Naive thymus-derived CD4-positive, alpha-beta T cell (primary cell): ENCODE measurements around the gene FNDC3A. TPM values are rescaled to one million over a fixed set of nuclear protein-coding genes. Genes with fewer than 3 reads are reported as not detected.
A peak's percentile ranks its signal among the peaks of the same experiment; 100 is the strongest.

ENCODE experiments used
- ATAC-seq: fragments of 150-1000 bp; cut with Tn5 transposase; 2 replicates; pipeline ENCODE4 v1.10.0; 2021; ENCODE audit warnings: mild to moderate bottlenecking, moderate library complexity
- CTCF ChIA-PET: fragments of 350-600 bp; sonication (Branson Sonifier 250); formaldehyde crosslinking; loops from one replicate; lab custom pipeline; 2021; ENCODE audit warnings: antibody characterized with exemption; lab: Charles Lee
- POLR2A ChIA-PET: fragments of 350-600 bp; sonication (Branson Sonifier 250); formaldehyde crosslinking; loops from one replicate; lab custom pipeline; 2021; ENCODE audit warnings: antibody characterized with exemption, inconsistent platforms; lab: Charles Lee
- DNase-seq, 9 donors: peaks; one replicate each; pipeline versions ENCODE4 v3.0.0 to v3.0.0-alpha.2; 2020 to 2022; ENCODE audit warnings: mixed read lengths in 1 of 9
- H3K27ac ChIP-seq: one replicate; pipeline ENCODE4 v1.7.0; 2013; ENCODE audit warnings: mild to moderate bottlenecking, low read depth, low read length, moderate library complexity
- H3K27me3 ChIP-seq, 2 donors: one replicate each; pipeline ENCODE4 v1.7.0; 2013; ENCODE audit warnings: low read length in 2 of 2, mild to moderate bottlenecking in 2 of 2, moderate library complexity in 2 of 2; ENCODE audit not compliant: control insufficient read depth in 2 of 2, insufficient read depth in 2 of 2
- H3K36me3 ChIP-seq, 3 experiments: 1 replicate in 2 of 3; 2 replicates in 1 of 3; pipeline ENCODE4 v1.7.0; 2013; ENCODE audit warnings: low read length in 3 of 3, mild to moderate bottlenecking in 3 of 3, moderate library complexity in 1 of 3; ENCODE audit not compliant: insufficient read depth in 3 of 3, control insufficient read depth in 2 of 3
- H3K4me1 ChIP-seq, 2 donors: one replicate each; pipeline ENCODE4 v1.7.0; 2013; ENCODE audit warnings: low read length in 2 of 2, mild to moderate bottlenecking in 2 of 2, moderate library complexity in 1 of 2; ENCODE audit not compliant: control insufficient read depth in 2 of 2, insufficient read depth in 2 of 2
- H3K4me3 ChIP-seq: 2 replicates; pipeline ENCODE4 v1.7.0; 2013; ENCODE audit warnings: mild to moderate bottlenecking, low read length
- H3K9me3 ChIP-seq, 3 experiments: 1 replicate in 2 of 3; 2 replicates in 1 of 3; pipeline ENCODE4 v1.7.0; 2013; ENCODE audit warnings: low read length in 3 of 3; ENCODE audit not compliant: control insufficient read depth in 2 of 3
- H3K27ac Mint-ChIP-seq, 9 donors: one replicate each; pipeline ENCODE4 v1.8.0; 2020 to 2022; ENCODE audit warnings: mixed read lengths in 9 of 9, mild to moderate bottlenecking in 8 of 9, moderate library complexity in 5 of 9, inconsistent platforms in 2 of 9
- H3K27me3 Mint-ChIP-seq, 5 donors: one replicate each; pipeline ENCODE4 v1.8.0; 2021 to 2022; ENCODE audit warnings: mixed read lengths in 5 of 5, mild to moderate bottlenecking in 1 of 5
- H3K36me3 Mint-ChIP-seq, 5 donors: one replicate each; pipeline ENCODE4 v1.8.0; 2020 to 2022; ENCODE audit warnings: mixed read lengths in 5 of 5, mild to moderate bottlenecking in 3 of 5, inconsistent platforms in 1 of 5
- H3K4me1 Mint-ChIP-seq, 7 donors: one replicate each; pipeline ENCODE4 v1.8.0; 2020 to 2022; ENCODE audit warnings: mixed read lengths in 7 of 7, mild to moderate bottlenecking in 3 of 7, inconsistent platforms in 1 of 7
- H3K4me3 Mint-ChIP-seq, 10 donors: one replicate each; pipeline ENCODE4 v1.8.0; 2020 to 2022; ENCODE audit warnings: mild to moderate bottlenecking in 10 of 10, mixed read lengths in 10 of 10, moderate library complexity in 6 of 10, inconsistent platforms in 2 of 10
- H3K9me3 Mint-ChIP-seq, 11 donors: one replicate each; pipeline ENCODE4 v1.8.0; 2020 to 2022; ENCODE audit warnings: mixed read lengths in 11 of 11, mild to moderate bottlenecking in 4 of 11, inconsistent platforms in 1 of 11, moderate library complexity in 1 of 11
- intact Hi-C, 2 donors: fragments of 100-400 bp; cut with micrococcal nuclease; formaldehyde crosslinking; loops; one replicate each; pipeline ENCODE4 v1.15.1; 2023
- polyA plus RNA-seq, 2 donors: library from polyadenylated mRNA; unstranded; fragments of 300-500 nt; fragmentation: Illumina TruSeq; gene quantifications; one replicate each; pipeline ENCODE4 v1.2.3, GENCODE V29; 2021
- total RNA-seq, 6 experiments: library from RNA in 5 of 6; stranded (reverse) in 5 of 6; gene quantifications; 1 replicate in 5 of 6; 2 replicates in 1 of 6; pipeline ENCODE4 v1.2.3 and lab custom pipeline; 2021 to 2026

The FNDC3A gene
- total and polyA plus RNA-seq, 7 experiments from 2014 or later, result 12.0 to 46.4 (median 35.4) TPM

- intact Hi-C loops, result no loop called here
- H3K36me3 Mint-ChIP-seq, result peaks cover 8 to 61% (median 48%) of the 10 kb centered on the region in 5 donors
- CTCF ChIA-PET, result no interaction called here
These were observed 69.1 kb downstream of the FNDC3A start for GRCh38 chr13:49044836-49045235.

DNA sequence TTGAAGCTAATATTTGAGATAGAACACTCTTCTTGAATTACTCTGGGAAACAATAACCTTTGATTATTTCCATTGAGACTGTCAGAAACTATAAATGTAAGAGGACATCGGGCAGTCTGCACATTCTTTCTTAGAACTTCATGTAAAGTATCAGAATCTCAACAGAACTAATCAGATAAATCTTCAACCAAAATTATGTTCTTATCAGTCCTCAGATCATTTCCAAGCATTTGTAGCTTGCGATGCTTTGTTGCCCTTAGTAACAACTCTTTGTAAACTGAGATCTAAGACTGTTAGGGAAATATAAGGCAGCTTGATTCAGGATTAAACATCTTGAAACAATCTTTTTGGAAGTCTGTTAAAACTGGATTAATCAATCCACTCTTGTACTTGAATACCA, 70.3 kb downstream of the FNDC3A start:
- Mint-ChIP-seq H3K27ac (no peak overlapping the region), H3K4me1 (peaks cover 4 to 43% (median 35%) of the 10 kb centered on the region in 7 donors), H3K36me3 (peaks cover 13 to 68% (median 49%) of the 10 kb centered on the region in 5 donors), H3K27me3 (no peaks in the 10 kb centered on the region), H3K4me3 (no peak overlapping the region), H3K9me3 (peaks cover 0 to 17% (median 2%) of the 10 kb centered on the region in 11 donors)
- ATAC-seq (no peak), DNase-seq (peak in 1 of 9 donors; percentile 8)
- intact Hi-C loops, result no loop called here
- ChIA-PET CTCF (no interaction called here), POLR2A (no interaction called here)
- H3K27me3 ChIP-seq, result no peaks in the 10 kb centered on the region
- H3K4me1 ChIP-seq, result no peaks in the 10 kb centered on the region
- H3K4me3 ChIP-seq, result no peak overlapping the region
- no peak overlapping the region for H3K27ac ChIP-seq
- H3K36me3 ChIP-seq, result no peaks in the 10 kb centered on the region
- H3K9me3 ChIP-seq, result no peaks in the 10 kb centered on the region

More at GRCh38 chr13:49044836-49045235, 69.1 kb downstream of the FNDC3A start:
- DNase-seq (no peak), ATAC-seq (no peak)
- H3K4me3 ChIP-seq, result no peak overlapping the region
- H3K4me1 Mint-ChIP-seq, result peaks cover 4 to 39% (median 25%) of the 10 kb centered on the region in 7 donors
- H3K27ac ChIP-seq, result no peak overlapping the region
- H3K36me3 ChIP-seq, result no peaks in the 10 kb centered on the region
- H3K4me3 Mint-ChIP-seq, result no peak overlapping the region
- POLR2A ChIA-PET, result no interaction called here
- H3K27ac Mint-ChIP-seq, result peak overlapping the region in 1 of 9 donors; percentile 77
- no peaks in the 10 kb centered on the region for H3K9me3 ChIP-seq
- H3K9me3 Mint-ChIP-seq, result peaks cover 0 to 11% (median 2%) of the 10 kb centered on the region in 11 donors
- H3K4me1 ChIP-seq, result no peaks in the 10 kb centered on the region
- H3K27me3 ChIP-seq, result no peaks in the 10 kb centered on the region
- no peaks in the 10 kb centered on the region for H3K27me3 Mint-ChIP-seq

- H3K36me3 Mint-ChIP-seq, result peaks cover 14 to 70% (median 50%) of the 10 kb centered on the region in 5 donors
- H3K4me3 Mint-ChIP-seq, result no peak overlapping the region
- H3K4me3 ChIP-seq, result no peak overlapping the region
- no peak overlapping the region for H3K27ac Mint-ChIP-seq
- H3K9me3 ChIP-seq, result no peaks in the 10 kb centered on the region
- H3K4me1 Mint-ChIP-seq, result peaks cover 4 to 43% (median 36%) of the 10 kb centered on the region in 7 donors
- intact Hi-C loops, result no loop called here
- POLR2A ChIA-PET, result no interaction called here
- no peaks in the 10 kb centered on the region for H3K4me1 ChIP-seq
- H3K9me3 Mint-ChIP-seq, result peaks cover 0 to 21% (median 2%) of the 10 kb centered on the region in 11 donors
- H3K36me3 ChIP-seq, result no peaks in the 10 kb centered on the region
- DNase-seq (no peak), ATAC-seq (no peak)
- CTCF ChIA-PET, result no interaction called here
- H3K27ac ChIP-seq, result no peak overlapping the region
- H3K27me3 ChIP-seq, result no peaks in the 10 kb centered on the region
- H3K27me3 Mint-ChIP-seq, result no peaks in the 10 kb centered on the region
These were observed 70.8 kb downstream of the FNDC3A start for GRCh38 chr13:49046519-49046918.

DNA sequence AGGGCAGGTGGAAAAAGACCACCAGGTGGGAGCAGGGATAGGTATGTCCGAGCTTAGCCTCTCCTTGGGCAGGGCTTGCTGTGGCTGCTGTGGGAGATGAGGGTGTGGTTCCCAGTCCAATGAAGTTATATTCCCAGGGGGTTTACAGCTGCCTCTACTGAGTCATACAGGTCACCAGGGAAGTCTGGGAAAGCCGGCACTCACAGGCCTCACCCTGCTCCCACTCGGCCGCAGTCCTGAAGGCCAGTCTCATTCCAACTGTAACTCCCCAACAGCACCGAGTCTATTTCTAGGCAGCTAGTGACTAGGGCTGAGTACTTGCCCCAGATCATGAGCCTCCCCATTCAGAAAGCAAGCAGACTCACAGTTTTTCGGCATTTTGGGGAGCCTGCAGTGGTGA, 77.1 kb downstream of the FNDC3A start:
- H3K4me3 ChIP-seq, result no peak overlapping the region
- H3K9me3 ChIP-seq, result no peaks in the 10 kb centered on the region
- ChIA-PET POLR2A (interaction anchor here (0.5 kb wide), 1 partner anchor 54 kb away, joined by 3 read pairs; no protein-coding TSS in a partner anchor), CTCF (no interaction called here)
- no peaks in the 10 kb centered on the region for H3K27me3 ChIP-seq
- DNase-seq (no peak), ATAC-seq (no peak)
- no peaks in the 10 kb centered on the region for H3K36me3 ChIP-seq
- Mint-ChIP-seq H3K27me3 (no peaks in the 10 kb centered on the region), H3K4me3 (no peak overlapping the region), H3K27ac (peak overlapping the region in 1 of 9 donors; percentile 16), H3K9me3 (peaks cover 0 to 26% (median 2%) of the 10 kb centered on the region in 11 donors), H3K4me1 (peaks cover 4 to 46% (median 38%) of the 10 kb centered on the region in 7 donors), H3K36me3 (peaks cover 10 to 78% (median 38%) of the 10 kb centered on the region in 5 donors)
- intact Hi-C loops, result no loop called here
- H3K4me1 ChIP-seq, result no peaks in the 10 kb centered on the region
- no peak overlapping the region for H3K27ac ChIP-seq

DNA sequence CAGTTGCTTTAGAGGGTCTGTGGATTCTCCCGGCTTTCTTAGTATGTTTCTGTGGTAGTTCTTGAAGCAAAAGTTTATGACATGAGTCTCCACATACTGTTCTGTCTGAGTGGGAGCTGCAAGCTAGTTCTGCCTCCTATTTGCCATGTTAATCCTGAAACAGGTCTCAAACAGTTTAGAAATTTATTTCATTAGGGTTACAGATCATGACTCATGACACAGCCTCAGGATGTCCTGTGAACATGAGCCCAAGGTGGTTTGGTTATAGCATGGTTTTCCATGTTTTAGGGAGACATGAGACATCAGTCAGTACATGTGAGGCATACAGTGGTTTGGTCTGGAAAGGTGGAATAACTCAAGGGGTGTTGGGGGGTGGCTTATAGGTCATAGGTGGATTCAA, 77.5 kb downstream of the FNDC3A start:
- H3K27ac ChIP-seq, result no peak overlapping the region
- DNase-seq (no peak), ATAC-seq (no peak)
- Mint-ChIP-seq H3K27ac (no peak overlapping the region), H3K4me3 (no peak overlapping the region), H3K27me3 (no peaks in the 10 kb centered on the region), H3K4me1 (peaks cover 4 to 42% (median 38%) of the 10 kb centered on the region in 7 donors), H3K36me3 (peaks cover 10 to 78% (median 38%) of the 10 kb centered on the region in 5 donors), H3K9me3 (peaks cover 0 to 22% (median 4%) of the 10 kb centered on the region in 11 donors)
- H3K4me1 ChIP-seq, result no peaks in the 10 kb centered on the region
- no peaks in the 10 kb centered on the region for H3K36me3 ChIP-seq
- ChIA-PET CTCF (no interaction called here), POLR2A (no interaction called here)
- no peak overlapping the region for H3K4me3 ChIP-seq
- no peaks in the 10 kb centered on the region for H3K9me3 ChIP-seq
- H3K27me3 ChIP-seq, result no peaks in the 10 kb centered on the region
- intact Hi-C loops, result no loop called here

DNA sequence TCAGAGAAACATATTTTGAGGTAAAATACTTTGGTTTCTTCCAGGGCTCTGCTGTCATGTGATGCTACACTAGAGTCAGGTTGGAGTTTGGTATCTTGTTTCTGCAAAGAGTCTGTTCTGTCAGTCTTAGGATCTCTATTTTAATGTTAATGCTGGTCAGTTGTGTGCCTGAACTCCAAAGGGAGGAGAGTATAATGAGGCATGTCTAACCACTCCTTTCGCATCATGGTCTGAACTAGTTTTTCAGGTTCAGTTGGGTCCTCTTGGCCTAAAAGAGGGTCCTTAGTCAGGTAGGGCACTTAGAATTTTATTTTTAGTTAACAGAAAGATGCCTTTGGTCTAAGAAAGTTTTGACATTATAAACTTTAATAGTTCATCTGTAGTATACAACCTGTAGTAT, 78.2 kb downstream of the FNDC3A start:
- Mint-ChIP-seq H3K4me1 (peaks cover 0 to 37% (median 32%) of the 10 kb centered on the region in 7 donors), H3K9me3 (peaks cover 0 to 15% (median 3%) of the 10 kb centered on the region in 11 donors), H3K27me3 (no peaks in the 10 kb centered on the region), H3K4me3 (no peak overlapping the region), H3K36me3 (peaks cover 10 to 80% (median 33%) of the 10 kb centered on the region in 5 donors), H3K27ac (no peak overlapping the region)
- ChIA-PET POLR2A (no interaction called here), CTCF (no interaction called here)
- H3K4me3 ChIP-seq, result no peak overlapping the region
- no peak for ATAC-seq
- H3K9me3 ChIP-seq, result no peaks in the 10 kb centered on the region
- H3K36me3 ChIP-seq, result no peaks in the 10 kb centered on the region
- no peak overlapping the region for H3K27ac ChIP-seq
- H3K27me3 ChIP-seq, result no peaks in the 10 kb centered on the region
- no peaks in the 10 kb centered on the region for H3K4me1 ChIP-seq
- intact Hi-C loops, result no loop called here
- no peak for DNase-seq

DNA sequence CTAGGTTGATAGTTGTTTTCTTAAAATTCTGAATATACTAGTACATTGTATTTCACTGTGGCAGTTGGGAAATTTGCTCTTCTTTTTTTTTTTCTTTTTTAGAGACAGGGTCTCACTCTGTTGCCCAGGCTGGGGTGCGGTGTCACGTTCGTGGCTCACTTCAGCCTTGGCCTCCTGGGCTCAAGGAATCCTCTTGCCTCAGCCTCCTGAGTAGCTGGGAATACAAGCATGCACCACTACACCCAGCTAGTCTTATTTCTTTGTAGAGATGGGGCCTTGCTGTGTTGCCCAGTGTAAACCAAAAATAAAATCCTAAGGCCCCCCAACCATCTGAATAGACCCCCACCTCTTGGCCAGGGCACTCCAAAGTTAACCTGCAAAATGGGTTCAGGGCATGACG, 79.3 kb downstream of the FNDC3A start:
- intact Hi-C loops, result no loop called here
- no peaks in the 10 kb centered on the region for H3K27me3 ChIP-seq
- H3K9me3 ChIP-seq, result no peaks in the 10 kb centered on the region
- Mint-ChIP-seq H3K36me3 (peaks cover 11 to 76% (median 32%) of the 10 kb centered on the region in 5 donors), H3K4me1 (peaks cover 0 to 32% (median 27%) of the 10 kb centered on the region in 7 donors), H3K27me3 (no peaks in the 10 kb centered on the region), H3K9me3 (peaks cover 0 to 15% (median 3%) of the 10 kb centered on the region in 11 donors), H3K4me3 (no peak overlapping the region), H3K27ac (no peak overlapping the region)
- no peaks in the 10 kb centered on the region for H3K4me1 ChIP-seq
- CTCF ChIA-PET, result no interaction called here
- no peaks in the 10 kb centered on the region for H3K36me3 ChIP-seq
- no peak for ATAC-seq
- no peak for DNase-seq
- no peak overlapping the region for H3K4me3 ChIP-seq
- H3K27ac ChIP-seq, result no peak overlapping the region
- POLR2A ChIA-PET, result no interaction called here
